Cortex of kidney (tissue), 1 donor: ENCODE results near the gene HSFX3.
"Not testable (repeated sequence)": the region's sequence is repeated elsewhere in the genome, so short reads cannot be mapped to it uniquely, and the experiment has no call there.

Experiments
- DNase-seq: peaks from one replicate; lab custom pipeline; 2025; lab: John Stamatoyannopoulos, UW

Gene HSFX3

GRCh38 chrX:149517308-149517707, 32.4 kb downstream of the HSFX3 start:
- DNase-seq, result no peak

GRCh38 chrX:149516604-149517003, 33.1 kb downstream of the HSFX3 start:
- DNase-seq, result no peak

GRCh38 chrX:149515954-149516602, 33.6 kb downstream of the HSFX3 start:
- DNase-seq, result no peak

- DNase-seq, result no peak
Observed at GRCh38 chrX:149513825-149514428, 35.8 kb downstream of the HSFX3 start.

GRCh38 chrX:149512225-149512885, 37.4 kb downstream of the HSFX3 start:
- DNase-seq, result no peak

GRCh38 chrX:149511081-149511480, 38.6 kb downstream of the HSFX3 start:
- no peak for DNase-seq

GRCh38 chrX:149510386-149510785, 39.3 kb downstream of the HSFX3 start:
- no peak for DNase-seq

- no peak for DNase-seq
Observed at GRCh38 chrX:149508467-149508866, 41.3 kb downstream of the HSFX3 start.

GRCh38 chrX:149506349-149506748, 43.4 kb downstream of the HSFX3 start:
- DNase-seq, result no peak

- DNase-seq, result no peak
Observed at GRCh38 chrX:149505671-149506070, 44.1 kb downstream of the HSFX3 start.

- no peak for DNase-seq
Observed at GRCh38 chrX:149504915-149505651, 44.6 kb downstream of the HSFX3 start, which contains the start of gene IDS. Gene IDS, minus strand, starts transcription at chrX:149505306. Its CDS starts 169 bp downstream, at chrX:149505137.

- no peak for DNase-seq
Observed at GRCh38 chrX:149504226-149504914, 45.4 kb downstream of the HSFX3 start.

GRCh38 chrX:149503446-149503845, 46.3 kb downstream of the HSFX3 start:
- DNase-seq, result not testable (repeated sequence)

- not testable (repeated sequence) for DNase-seq
Observed at GRCh38 chrX:149502923-149503322, 46.8 kb downstream of the HSFX3 start.

- DNase-seq, result no peak
Observed at GRCh38 chrX:149499766-149500165, 50.0 kb downstream of the HSFX3 start.

GRCh38 chrX:149498767-149499166, 51.0 kb downstream of the HSFX3 start:
- no peak for DNase-seq
